ENCODE data around the gene MTX3. TPM values are rescaled to one million over a fixed set of nuclear protein-coding genes. Genes with fewer than 3 reads are reported as not detected.

The MTX3 gene
- total and polyA plus RNA-seq, 2 donors (not counting 3 experiments of a cell fraction or from before 2014, with no cell fraction given), result 2.9 to 8.3 TPM

GRCh38 chr5:79936646-79937216 is 54.3 kb downstream of the MTX3 start:
- no peak overlapping the region for H3K4me2 ChIP-seq (ENCODE audit: insufficient read depth, low read length)
- no peaks in the 10 kb centered on the region for H3K27me3 ChIP-seq (ENCODE audit: control insufficient read depth in 2 of 2, insufficient read depth in 2 of 2, low read length in 2 of 2)
- no peaks in the 10 kb centered on the region for H3K9me1 ChIP-seq (replicated peaks; ENCODE audit: control insufficient read depth, extremely low read depth, insufficient read depth, low read length)
- dilution Hi-C loops (cut with MboI; ENCODE audit: extremely low pct_ligation_motif_present, low sequenced_read_pairs) (no loop called here), intact Hi-C loops (cut with micrococcal nuclease) (no loop called here)
- TF ChIP-seq GATA2 (IDR thresholded peaks at IDR 0.05; ENCODE audit: insufficient read depth, insufficient read length, low read depth, low read length), result no peak
- no peak for TF ChIP-seq MAX (IDR thresholded peaks at IDR 0.05; ENCODE audit: insufficient read depth, insufficient read length)
- TF ChIP-seq FOS (IDR thresholded peaks at IDR 0.05; ENCODE audit: borderline replicate concordance, insufficient read depth, low read length), result no peak
- TF ChIP-seq CTCF (IDR thresholded peaks at IDR 0.05; ENCODE audit: extremely low read depth in 1 of 2, insufficient read depth in 1 of 2, low read depth in 1 of 2, low read length in 2 of 2), result no peak
- no peak for TF ChIP-seq POLR2A (IDR thresholded peaks at IDR 0.05; ENCODE audit: low read depth, low read length)
- no peak for TF ChIP-seq POLR2AphosphoS5 (IDR thresholded peaks at IDR 0.05; ENCODE audit: insufficient read depth, low read depth, low read length)
- TF ChIP-seq MYC (IDR thresholded peaks at IDR 0.05; ENCODE audit: low read depth, low read length), result no peak
- no peak for TF ChIP-seq EZH2 (IDR thresholded peaks at IDR 0.05; ENCODE audit: borderline replicate concordance, low read depth, low read length, severe bottlenecking)
- no peak for TF ChIP-seq JUN (IDR thresholded peaks at IDR 0.05; ENCODE audit: borderline replicate concordance, insufficient read depth, insufficient read length, low read depth)
- no peak for FAIRE-seq
- H3K4me3 ChIP-seq (replicated peaks in 1 of 3; ENCODE audit: insufficient read depth in 1 of 3, low read depth in 1 of 3, low read length in 3 of 3), result no peak overlapping the region
- POLR2A ChIA-PET, result no interaction called here
- no peak overlapping the region for H3K27ac ChIP-seq (ENCODE audit: insufficient read depth, low read depth, low read length)
- no peaks in the 10 kb centered on the region for H3K4me1 ChIP-seq (ENCODE audit: control insufficient read depth, extremely low read depth, insufficient read depth, low read length)
- H3K36me3 ChIP-seq (ENCODE audit: control insufficient read depth in 2 of 2, extremely low read depth in 1 of 2, insufficient read depth in 2 of 2, low read length in 2 of 2), result no peaks in the 10 kb centered on the region
- CTCF ChIA-PET, result no interaction called here
- no peaks in the 10 kb centered on the region for H3K79me2 ChIP-seq (ENCODE audit: control insufficient read depth, insufficient read depth, low read length)
- H3K9me3 ChIP-seq (replicated peaks; ENCODE audit: control insufficient read depth, insufficient read depth, low read length), result no peaks in the 10 kb centered on the region
- no peaks in the 10 kb centered on the region for H4K20me1 ChIP-seq (replicated peaks; ENCODE audit: control insufficient read depth, extremely low read depth, insufficient read depth, low read length)
- no peak for DNase-seq (ENCODE audit: low read depth, low spot score)
- BruUV-seq (replicated peaks), result no TSS peak
- no peak overlapping the region for H2AFZ ChIP-seq (ENCODE audit: low read depth, low read length)
- no peak overlapping the region for H3K9ac ChIP-seq (replicated peaks; ENCODE audit: extremely low read depth, insufficient read depth, low read length)
